ENCODE results near the gene DBF4. TPM values are rescaled to one million over a fixed set of nuclear protein-coding genes. Genes with fewer than 3 reads are reported as not detected.

DBF4 gene
- total and polyA plus RNA-seq, 2 of the 4 experiments (the other 2 are of a cell fraction), result 6.4 to 7.2 TPM

GRCh38 chr7:87850836-87851593 lies 25.3 kb upstream of the DBF4 start:
- CTCF ChIA-PET, result interaction anchor here (0.6 kb wide), 2 partner anchors 20 to 44 kb away, joined by 3 to 5 read pairs; no protein-coding TSS in a partner anchor
- Histone ChIP-seq H3K4me3 (ENCODE audit: insufficient read depth, low read depth, low read length) (no peak overlapping the region), H3K4me2 (ENCODE audit: low read depth, low read length) (no peak overlapping the region; the same call in 1 of the 2 replicates), H3K27me3 (ENCODE audit: control insufficient read depth, insufficient read depth, low read length) (no peaks in the 10 kb centered on the region), H3K18ac (ENCODE audit: low read depth, low read length) (no peak overlapping the region), H2BK5ac (ENCODE audit: low read depth, low read length, poor library complexity, severe bottlenecking) (peak overlapping the region; percentile 21), H3K56ac (ENCODE audit: extremely low read depth, insufficient read depth, low read length) (no peak overlapping the region), H4K5ac (ENCODE audit: low read depth, low read length) (no peak overlapping the region), H2BK120ac (ENCODE audit: low read depth, low read length) (no peak overlapping the region), H3K4me1 (ENCODE audit: control insufficient read depth, insufficient read depth, low read length) (0 out of 2 replicates have a peak, but pooled peaks cover 2% of the 10 kb centered on the region), H2AK9ac (replicated peaks; ENCODE audit: low read depth, low read length, poor library complexity) (peak overlapping the region; percentile 40), H4K20me1 (ENCODE audit: insufficient read depth, low read length) (no peaks in the 10 kb centered on the region), H2BK15ac (ENCODE audit: low read depth, low read length) (no peak overlapping the region), H3K23ac (ENCODE audit: low read depth, low read length) (no peak overlapping the region), H2AFZ (replicated peaks; ENCODE audit: low read length, poor library complexity) (peak overlapping the region; percentile 70), H2AK5ac (ENCODE audit: low read depth, low read length) (no peak overlapping the region), H2BK20ac (ENCODE audit: low read depth, low read length) (no peak overlapping the region), H3K9me1 (ENCODE audit: insufficient read depth, low read length) (0 out of 2 replicates have a peak, but pooled peaks cover 6% of the 10 kb centered on the region), H4K8ac (ENCODE audit: low read depth in 2 of 2, low read length in 2 of 2) (0 out of 4 replicates have a peak overlapping the region, but pooled peaks of 1 of the 2 experiments have one; percentile 20), H3K9me3 (ENCODE audit: control insufficient read depth, insufficient read depth, low read length) (no peaks in the 10 kb centered on the region), H4K91ac (ENCODE audit: insufficient read depth, low read depth, low read length) (no peak overlapping the region), H3K79me1 (ENCODE audit: low read depth in 1 of 2, low read length in 2 of 2) (peaks cover 0 to 6% of the 10 kb centered on the region in 2 experiments; a peak in 2 of 4 replicates), H3K9ac (ENCODE audit: low read depth, low read length) (no peak overlapping the region), H3K27ac (ENCODE audit: insufficient read depth, low read length) (no peak overlapping the region), H3K36me3 (ENCODE audit: control insufficient read depth, insufficient read depth, low read length) (peaks cover 4% of the 10 kb centered on the region; the same call in 1 of the 2 replicates), H3K4ac (ENCODE audit: low read depth, low read length) (peak overlapping the region; percentile 36; the same call in 1 of the 2 replicates), H3K14ac (replicated peaks; ENCODE audit: low read depth, low read length) (peak overlapping the region; percentile 19; the same call in 1 of the 2 replicates)
- dilution Hi-C loops (cut with HindIII; ENCODE audit: low sequenced_read_pairs, unreplicated experiment), result no loop called here
- BruUV-seq (replicated peaks), result no TSS peak
- ATAC-seq (ENCODE audit: low read depth), result peak; percentile 75
- WGBS, 2 experiments (ENCODE audit: extremely low coverage in 2 of 2, insufficient read length in 1 of 2), result no CpG with 5 or more reads among the region's 1 CpG
- intact Hi-C loops (cut with micrococcal nuclease), result no loop called here
- POLR2A ChIA-PET (ENCODE audit: unreplicated experiment), result interaction anchor here (0.6 kb wide), 1 partner anchor 13 kb away, joined by 6 read pairs; no protein-coding TSS in a partner anchor
- in situ Hi-C loops (cut with MboI; ENCODE audit: low sequenced_read_pairs), result no loop called here
- DNase-seq, result peak; percentile 40
- TF ChIP-seq CTCF (conservative IDR thresholded peaks at IDR 0.05; ENCODE audit: low read depth, low read length) (no peak), CEBPB (IDR thresholded peaks at IDR 0.05; ENCODE audit: low read depth, low read length) (no peak), CHD1 (IDR thresholded peaks at IDR 0.05; ENCODE audit: low read depth, low read length) (no peak), RFX5 (IDR thresholded peaks at IDR 0.05; ENCODE audit: low read depth, low read length) (no peak), USF2 (IDR thresholded peaks at IDR 0.05; ENCODE audit: low read depth, low read length) (no peak), MAFK (IDR thresholded peaks at IDR 0.05; ENCODE audit: low read depth, low read length) (no peak), NFE2L2 (IDR thresholded peaks at IDR 0.05; ENCODE audit: low read depth, low read length) (no peak)

Measured in IMR-90 (cell line).